ENCODE results near the gene EEF1G.
A peak's percentile ranks its signal among the peaks of the same experiment; 100 is the strongest.

- TF ChIP-seq CTCF (IDR thresholded peaks at IDR 0.05; ENCODE audit: insufficient read depth, low read depth, low read length) (peak; percentile 73), EZH2 (IDR thresholded peaks at IDR 0.05; ENCODE audit: insufficient read depth, low read length) (no peak)
Observed at GRCh38 chr11:62542750-62543567, 30.7 kb downstream of the EEF1G start.
